H9 (cell line): ENCODE results near the gene SIN3A. TPM values are rescaled to one million over a fixed set of nuclear protein-coding genes. Genes with fewer than 3 reads are reported as not detected.
"Not testable (repeated sequence)": the region's sequence is repeated elsewhere in the genome, so short reads cannot be mapped to it uniquely, and the experiment has no call there.

Experiments used
- DNase-seq: peaks from one replicate; pipeline ENCODE4 v3.0.0-alpha.2; 2017
- H2AFZ ChIP-seq: one replicate; pipeline ENCODE4 v1.6.1; 2013; ENCODE audit warnings: mild to moderate bottlenecking, low read length, control low read depth, moderate library complexity
- H2AK5ac ChIP-seq: 2 replicates; pipeline ENCODE4 v1.6.1; 2013; ENCODE audit warnings: low read length, control low read depth, mixed read lengths; ENCODE audit not compliant: insufficient read length
- H2BK120ac ChIP-seq: one replicate; pipeline ENCODE4 v1.6.1; 2013; ENCODE audit warnings: low read depth, mild to moderate bottlenecking, low read length, control low read depth, inconsistent platforms; ENCODE audit not compliant: poor library complexity, severe bottlenecking
- H2BK12ac ChIP-seq: 2 replicates; pipeline ENCODE4 v1.6.1; 2013; ENCODE audit warnings: low read length, control low read depth, mixed read lengths, low read depth; ENCODE audit not compliant: insufficient read length
- H2BK15ac ChIP-seq: 2 replicates; pipeline ENCODE4 v1.6.1; 2013; ENCODE audit warnings: low read depth, low read length, control low read depth
- H2BK20ac ChIP-seq: one replicate; pipeline ENCODE4 v1.6.1; 2013; ENCODE audit warnings: low read depth, mild to moderate bottlenecking, low read length, control low read depth, inconsistent platforms; ENCODE audit not compliant: poor library complexity, severe bottlenecking
- H2BK5ac ChIP-seq: 2 replicates; pipeline ENCODE4 v1.6.1; 2013; ENCODE audit warnings: low read length, control low read depth, mixed read lengths; ENCODE audit not compliant: insufficient read length
- H3K14ac ChIP-seq: 2 replicates; pipeline ENCODE4 v1.6.1; 2013; ENCODE audit warnings: low read length, control low read depth; ENCODE audit not compliant: insufficient read depth
- H3K18ac ChIP-seq: 2 replicates; pipeline ENCODE4 v1.6.1; 2013; ENCODE audit warnings: low read depth, mild to moderate bottlenecking, mixed read lengths, low read length, control low read depth; ENCODE audit not compliant: insufficient read length
- H3K23ac ChIP-seq: 2 replicates; pipeline ENCODE4 v1.6.1; 2013; ENCODE audit warnings: low read length, control low read depth, mixed read lengths, low read depth; ENCODE audit not compliant: insufficient read length
- H3K23me2 ChIP-seq: 2 replicates; pipeline ENCODE4 v1.6.1; 2013; ENCODE audit warnings: low read depth, mild to moderate bottlenecking, mixed read lengths, low read length, control low read depth; ENCODE audit not compliant: insufficient read length, poor library complexity, severe bottlenecking
- H3K27ac ChIP-seq: 2 replicates; pipeline ENCODE4 v1.5.1; 2013; ENCODE audit warnings: low read length, control low read depth, mixed read lengths, low read depth; ENCODE audit not compliant: insufficient read length
- H3K27me3 ChIP-seq: 2 replicates; pipeline ENCODE4 v1.6.1; 2013; ENCODE audit warnings: low read length, control low read depth, inconsistent platforms; ENCODE audit not compliant: insufficient read depth
- H3K4ac ChIP-seq: 2 replicates; pipeline ENCODE4 v1.6.1; 2013; ENCODE audit warnings: low read depth, mild to moderate bottlenecking, control low read depth, inconsistent platforms, low read length, moderate library complexity
- H3K4me1 ChIP-seq: 2 replicates; pipeline ENCODE4 v1.6.1; 2013; ENCODE audit warnings: low read length, control low read depth, inconsistent platforms; ENCODE audit not compliant: insufficient read depth
- H3K4me2 ChIP-seq: 2 replicates; pipeline ENCODE4 v1.6.1; 2013; ENCODE audit warnings: low read length, control low read depth, mixed read lengths; ENCODE audit not compliant: insufficient read length, insufficient read depth
- H3K56ac ChIP-seq: 2 replicates; pipeline ENCODE4 v1.6.1; 2013; ENCODE audit warnings: low read depth, mild to moderate bottlenecking, mixed read lengths, low read length, control low read depth; ENCODE audit not compliant: insufficient read length
- H3K79me1 ChIP-seq: 2 replicates; pipeline ENCODE4 v1.6.1; 2013; ENCODE audit warnings: low read depth, mild to moderate bottlenecking, moderate library complexity, low read length, control low read depth, inconsistent platforms; ENCODE audit not compliant: insufficient read depth, poor library complexity, severe bottlenecking
- H3K79me2 ChIP-seq: 2 replicates; pipeline ENCODE4 v1.6.1; 2013; ENCODE audit warnings: low read length, control low read depth, inconsistent platforms; ENCODE audit not compliant: insufficient read depth
- H3K9ac ChIP-seq: 2 replicates; pipeline ENCODE4 v1.6.1; 2013; ENCODE audit warnings: low read length, control low read depth, mixed read lengths; ENCODE audit not compliant: insufficient read length; ENCODE audit errors: extremely low read depth
- H3K9me3 ChIP-seq: one replicate; pipeline ENCODE4 v1.6.1; 2013; ENCODE audit warnings: low read depth, low read length, inconsistent platforms; ENCODE audit not compliant: control insufficient read depth
- H3T11ph ChIP-seq: one replicate; pipeline ENCODE4 v1.6.1; 2013; ENCODE audit warnings: mild to moderate bottlenecking, low read length, control low read depth, inconsistent platforms
- H4K20me1 ChIP-seq: one replicate; pipeline ENCODE4 v1.6.1; 2013; ENCODE audit not compliant: control insufficient read depth, insufficient read length, insufficient read depth
- H4K5ac ChIP-seq: 2 replicates; pipeline ENCODE4 v1.6.1; 2013; ENCODE audit warnings: low read depth, mild to moderate bottlenecking, mixed read lengths, low read length, control low read depth; ENCODE audit not compliant: insufficient read length
- H4K8ac ChIP-seq: replicated peaks from 2 replicates; pipeline ENCODE4 v1.6.1; 2013; ENCODE audit warnings: low read length, control low read depth, mixed read lengths, low read depth; ENCODE audit not compliant: insufficient read length
- H4K91ac ChIP-seq: 2 replicates; pipeline ENCODE4 v1.6.1; 2013; ENCODE audit warnings: low read depth, mild to moderate bottlenecking, moderate library complexity, mixed read lengths, low read length, control low read depth; ENCODE audit not compliant: insufficient read length
- H3K27ac Mint-ChIP-seq, 3 experiments: 2 replicates in 2 of 3; 3 replicates in 1 of 3; pipeline ENCODE4 v1.8.0; 2020 to 2021; ENCODE audit warnings: mixed read lengths in 3 of 3, mild to moderate bottlenecking in 1 of 3, moderate library complexity in 1 of 3
- H3K27me3 Mint-ChIP-seq: 2 replicates; pipeline ENCODE4 v1.8.0; 2021; ENCODE audit warnings: low read depth, mild to moderate bottlenecking, moderate library complexity, mixed read lengths
- H3K36me3 Mint-ChIP-seq, 3 experiments: 2 replicates in 2 of 3; 3 replicates in 1 of 3; pipeline ENCODE4 v1.8.0; 2020 to 2021; ENCODE audit warnings: low read depth in 3 of 3, mixed read lengths in 3 of 3; ENCODE audit not compliant: insufficient read depth in 1 of 3
- H3K4me1 Mint-ChIP-seq, 2 experiments: 2 replicates each; pipeline ENCODE4 v1.8.0; 2020; ENCODE audit warnings: mixed read lengths in 2 of 2
- H3K4me3 Mint-ChIP-seq, 2 experiments: 2 replicates in 1 of 2; 3 replicates in 1 of 2; pipeline ENCODE4 v1.8.0; 2020 to 2021; ENCODE audit warnings: mild to moderate bottlenecking in 2 of 2, mixed read lengths in 2 of 2, moderate library complexity in 1 of 2
- H3K9me3 Mint-ChIP-seq, 2 experiments: 2 replicates in 1 of 2; 3 replicates in 1 of 2; pipeline ENCODE4 v1.8.0; 2020; ENCODE audit warnings: mild to moderate bottlenecking in 2 of 2, mixed read lengths in 2 of 2, moderate library complexity in 1 of 2
- WGBS: extraction: QIAGEN DNeasy Blood & Tissue Kit; methylation state at CpG from one replicate; pipeline ENCODE4 v1.1.7; 2013; ENCODE audit warnings: missing lambda C conversion rate, low lambda C conversion rate, mixed read lengths; ENCODE audit not compliant: insufficient read length; ENCODE audit errors: extremely low coverage; 5-methylcytosine and 5-hydroxymethylcytosine counted together
- total RNA-seq: library from RNA; stranded (reverse); gene quantifications from 2 replicates; pipeline ENCODE4 v1.2.1, GENCODE V29; 2021
- TF ChIP-seq, protein P1 (sequence below): fragments of 200-600 bp; sonication (generic); conservative IDR thresholded peaks from 3 replicates; pipeline ENCODE4 v1.8.0; 2021; ENCODE audit warnings: antibody characterized with exemption, mild to moderate bottlenecking

The SIN3A gene
- total RNA-seq, 1 experiment from 2014 or later = 102 TPM

GRCh38 chr15:75349851-75350588, 101.5 kb downstream of the SIN3A start:
- H3K36me3 Mint-ChIP-seq = peaks cover 8 to 13% (median 9%) of the 10 kb centered on the region in 3 experiments; a peak in 6 of 7 replicates
- peaks cover 28% of the 10 kb centered on the region for H3K27me3 Mint-ChIP-seq
- TF ChIP-seq, protein P1, sequence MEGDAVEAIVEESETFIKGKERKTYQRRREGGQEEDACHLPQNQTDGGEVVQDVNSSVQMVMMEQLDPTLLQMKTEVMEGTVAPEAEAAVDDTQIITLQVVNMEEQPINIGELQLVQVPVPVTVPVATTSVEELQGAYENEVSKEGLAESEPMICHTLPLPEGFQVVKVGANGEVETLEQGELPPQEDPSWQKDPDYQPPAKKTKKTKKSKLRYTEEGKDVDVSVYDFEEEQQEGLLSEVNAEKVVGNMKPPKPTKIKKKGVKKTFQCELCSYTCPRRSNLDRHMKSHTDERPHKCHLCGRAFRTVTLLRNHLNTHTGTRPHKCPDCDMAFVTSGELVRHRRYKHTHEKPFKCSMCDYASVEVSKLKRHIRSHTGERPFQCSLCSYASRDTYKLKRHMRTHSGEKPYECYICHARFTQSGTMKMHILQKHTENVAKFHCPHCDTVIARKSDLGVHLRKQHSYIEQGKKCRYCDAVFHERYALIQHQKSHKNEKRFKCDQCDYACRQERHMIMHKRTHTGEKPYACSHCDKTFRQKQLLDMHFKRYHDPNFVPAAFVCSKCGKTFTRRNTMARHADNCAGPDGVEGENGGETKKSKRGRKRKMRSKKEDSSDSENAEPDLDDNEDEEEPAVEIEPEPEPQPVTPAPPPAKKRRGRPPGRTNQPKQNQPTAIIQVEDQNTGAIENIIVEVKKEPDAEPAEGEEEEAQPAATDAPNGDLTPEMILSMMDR = no peak
- no peaks in the 10 kb centered on the region; the same call in 1 of the 2 replicates for H3K27me3 ChIP-seq
- H2BK5ac ChIP-seq = no peak overlapping the region
- H3K4ac ChIP-seq = no peak overlapping the region
- DNase-seq = peak; percentile 20
- 0 out of 5 replicates have a peak overlapping the region, but pooled peaks of 1 of the 2 experiments have one; percentile 17 for H3K4me3 Mint-ChIP-seq
- H2BK15ac ChIP-seq = no peak overlapping the region
- no peak overlapping the region for H2BK120ac ChIP-seq
- no peak overlapping the region for H3K4me2 ChIP-seq
- H3K9me3 ChIP-seq = no peaks in the 10 kb centered on the region
- H3K23ac ChIP-seq = no peak overlapping the region
- no peak overlapping the region for H3K18ac ChIP-seq
- no peak overlapping the region for H3K56ac ChIP-seq
- H3K27ac Mint-ChIP-seq = no peak overlapping the region
- no peak overlapping the region for H2AK5ac ChIP-seq
- H3K4me1 Mint-ChIP-seq = peaks cover 10 to 11% of the 10 kb centered on the region in 2 experiments
- H4K8ac ChIP-seq = no peak overlapping the region
- H3K27ac ChIP-seq = no peak overlapping the region
- H3K79me1 ChIP-seq = no peaks in the 10 kb centered on the region
- WGBS = no CpG with 5 or more reads among the region's 9 CpGs
- H3K23me2 ChIP-seq = peaks cover 13% of the 10 kb centered on the region
- H3K79me2 ChIP-seq = no peaks in the 10 kb centered on the region
- H4K91ac ChIP-seq = no peak overlapping the region
- H2BK20ac ChIP-seq = no peak overlapping the region
- H3K9ac ChIP-seq = no peak overlapping the region
- H4K20me1 ChIP-seq = no peaks in the 10 kb centered on the region
- no peak overlapping the region for H3K14ac ChIP-seq
- H4K5ac ChIP-seq = no peak overlapping the region
- H2BK12ac ChIP-seq = no peak overlapping the region
- H3K9me3 Mint-ChIP-seq = no peaks in the 10 kb centered on the region
- no peak overlapping the region for H2AFZ ChIP-seq
- no peaks in the 10 kb centered on the region for H3K4me1 ChIP-seq
- no peak overlapping the region for H3T11ph ChIP-seq

- H3K27me3 ChIP-seq = not testable (repeated sequence)
Measured at GRCh38 chr15:75349351-75349669, 102.2 kb downstream of the SIN3A start.

More at GRCh38 chr15:75349351-75349669, 102.2 kb downstream of the SIN3A start:
- H4K5ac ChIP-seq, H3K14ac ChIP-seq, H2AFZ ChIP-seq, H3K4ac ChIP-seq, H3K23ac ChIP-seq, H3K79me2 ChIP-seq, H3K18ac ChIP-seq, H2BK20ac ChIP-seq, H2BK120ac ChIP-seq, H3K27ac Mint-ChIP-seq, H2AK5ac ChIP-seq, H2BK15ac ChIP-seq, H4K8ac ChIP-seq, DNase-seq, H3T11ph ChIP-seq, H3K4me2 ChIP-seq, H4K20me1 ChIP-seq, H3K9ac ChIP-seq, H2BK12ac ChIP-seq, H4K91ac ChIP-seq, H2BK5ac ChIP-seq, H3K9me3 Mint-ChIP-seq, H3K4me1 ChIP-seq, H3K36me3 Mint-ChIP-seq, H3K56ac ChIP-seq, H3K9me3 ChIP-seq, H3K79me1 ChIP-seq, H3K27ac ChIP-seq: not testable (repeated sequence)
- Mint-ChIP-seq H3K27me3 (peaks cover 28% of the 10 kb centered on the region), H3K4me1 (peaks cover 10 to 11% of the 10 kb centered on the region in 2 experiments), H3K4me3 (0 out of 5 replicates have a peak overlapping the region, but pooled peaks of 1 of the 2 experiments have one; percentile 92)
- no CpG with 5 or more reads among the region's 8 CpGs for WGBS
- peaks cover 13% of the 10 kb centered on the region for H3K23me2 ChIP-seq
